HS-27A (cell line): ENCODE results near the gene CAMK1D.
A peak's percentile ranks its signal among the peaks of the same experiment; 100 is the strongest.

ENCODE experiments used
- DNase-seq: peaks from one replicate; pipeline ENCODE4 v3.0.0-alpha.2; 2012; ENCODE audit warnings: low read depth, missing footprints

The CAMK1D gene

GRCh38 chr10:12403119-12403518 is 53.8 kb downstream of the CAMK1D start:
- no peak for DNase-seq

- DNase-seq, result no peak
Observed at GRCh38 chr10:12405342-12406320, 56.3 kb downstream of the CAMK1D start.

DNA sequence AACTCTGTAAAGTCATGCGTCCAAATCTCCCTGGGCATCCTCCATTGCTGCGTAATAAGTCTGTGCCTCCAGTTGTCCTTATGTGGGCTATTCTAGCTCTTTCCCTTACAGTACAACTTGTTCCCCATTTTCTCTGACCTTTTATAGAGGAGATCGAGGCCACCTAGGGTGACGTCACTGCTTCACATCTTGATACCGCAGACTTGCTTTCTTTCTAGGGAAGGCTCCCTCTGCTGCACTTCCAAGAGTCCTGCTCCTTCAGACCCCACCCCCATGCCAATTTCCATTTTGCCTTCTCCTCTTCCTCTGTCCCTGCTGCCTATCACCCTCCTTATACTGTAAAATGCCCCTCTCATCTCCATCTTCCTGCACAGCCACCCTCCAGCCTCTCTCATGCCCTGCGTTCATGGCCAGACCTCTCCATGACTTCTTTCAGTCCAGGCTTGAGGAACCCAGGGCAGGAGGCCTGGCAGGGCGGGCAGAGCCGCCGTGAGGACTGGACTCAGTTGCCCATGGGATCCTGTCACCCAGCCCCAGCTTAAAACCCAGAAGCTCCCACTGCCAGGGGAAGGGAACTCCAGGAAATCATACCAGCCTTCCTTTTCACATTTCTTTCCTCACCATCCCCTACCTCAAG is 57.5 kb downstream of the CAMK1D start:
- DNase-seq, result no peak

- DNase-seq, result no peak
Observed at GRCh38 chr10:12408472-12408871, 59.1 kb downstream of the CAMK1D start.

DNA sequence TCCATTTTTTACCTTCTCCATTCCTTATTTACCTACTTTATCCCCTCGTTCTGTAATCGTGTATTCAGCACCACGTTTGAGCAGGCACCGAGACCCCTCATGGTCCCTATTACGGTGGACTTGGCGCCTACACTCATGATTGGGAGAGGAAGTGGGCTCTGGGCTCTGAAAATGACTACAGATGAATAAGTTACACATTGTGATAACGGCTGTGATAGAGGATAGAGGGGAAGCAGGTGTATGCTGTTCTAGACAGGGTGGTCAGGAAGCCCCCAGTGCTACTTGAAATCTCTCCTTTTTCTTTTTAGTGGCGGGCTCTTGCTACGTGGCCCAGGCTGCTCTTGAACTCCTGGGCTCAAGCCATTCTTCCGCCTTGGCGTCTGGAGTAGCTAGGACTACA is 59.8 kb downstream of the CAMK1D start:
- DNase-seq, result no peak

GRCh38 chr10:12409613-12410012 is 60.3 kb downstream of the CAMK1D start:
- DNase-seq, result no peak

- no peak for DNase-seq
Observed at GRCh38 chr10:12412666-12413368, 63.5 kb downstream of the CAMK1D start.

- no peak for DNase-seq
Observed at GRCh38 chr10:12413369-12413711, 64.0 kb downstream of the CAMK1D start.

- no peak for DNase-seq
Observed at GRCh38 chr10:12414278-12414989, 65.1 kb downstream of the CAMK1D start.

GRCh38 chr10:12416344-12417050 is 67.2 kb downstream of the CAMK1D start:
- DNase-seq, result no peak

- DNase-seq, result no peak
Observed at GRCh38 chr10:12417331-12417730, 68.0 kb downstream of the CAMK1D start.

DNA sequence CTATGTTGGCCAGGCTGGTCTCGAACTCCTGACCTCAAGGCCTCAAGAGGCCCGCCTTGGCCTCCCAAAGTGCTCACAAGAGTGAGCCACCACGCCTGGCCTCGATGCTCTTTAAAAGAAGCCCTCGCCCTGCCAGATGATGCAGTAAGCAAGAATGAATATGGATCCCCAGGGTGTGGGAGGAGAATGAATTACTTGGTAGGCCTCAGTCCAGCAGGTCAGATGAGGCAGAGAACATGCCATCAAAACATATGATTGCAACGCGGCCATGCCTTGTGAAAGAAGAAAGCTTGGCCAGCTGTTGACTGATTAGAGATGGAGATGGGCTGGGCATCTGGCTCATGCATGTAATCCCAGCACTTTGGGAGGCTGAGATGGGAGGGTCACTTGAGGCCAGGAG is 68.7 kb downstream of the CAMK1D start:
- no peak for DNase-seq

DNA sequence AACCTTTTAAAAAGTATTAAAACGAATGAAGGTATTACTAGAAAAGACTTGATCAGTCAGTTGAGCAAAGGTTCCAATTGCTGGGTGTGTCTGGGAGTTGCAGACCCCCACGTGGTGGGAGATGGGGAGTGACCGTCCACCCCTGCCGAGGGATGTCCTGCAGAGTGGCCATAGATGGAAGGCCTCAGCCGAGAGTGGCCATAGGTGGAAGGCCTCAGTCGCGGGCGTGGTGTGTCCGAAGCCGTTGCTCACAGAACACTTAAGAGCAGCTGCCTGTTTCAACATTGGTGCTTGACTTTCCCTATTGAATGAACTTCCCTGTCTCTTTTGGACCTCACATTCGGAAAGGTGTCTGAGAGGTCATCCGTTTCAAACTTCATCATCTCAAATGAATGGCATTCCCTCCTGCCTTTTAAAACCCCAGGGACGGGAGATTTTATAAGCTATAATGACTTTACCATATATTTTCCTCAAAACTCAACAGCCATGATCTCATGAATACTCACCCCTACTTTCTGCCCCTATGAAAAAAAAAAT is 69.4 kb downstream of the CAMK1D start:
- no peak for DNase-seq

DNA sequence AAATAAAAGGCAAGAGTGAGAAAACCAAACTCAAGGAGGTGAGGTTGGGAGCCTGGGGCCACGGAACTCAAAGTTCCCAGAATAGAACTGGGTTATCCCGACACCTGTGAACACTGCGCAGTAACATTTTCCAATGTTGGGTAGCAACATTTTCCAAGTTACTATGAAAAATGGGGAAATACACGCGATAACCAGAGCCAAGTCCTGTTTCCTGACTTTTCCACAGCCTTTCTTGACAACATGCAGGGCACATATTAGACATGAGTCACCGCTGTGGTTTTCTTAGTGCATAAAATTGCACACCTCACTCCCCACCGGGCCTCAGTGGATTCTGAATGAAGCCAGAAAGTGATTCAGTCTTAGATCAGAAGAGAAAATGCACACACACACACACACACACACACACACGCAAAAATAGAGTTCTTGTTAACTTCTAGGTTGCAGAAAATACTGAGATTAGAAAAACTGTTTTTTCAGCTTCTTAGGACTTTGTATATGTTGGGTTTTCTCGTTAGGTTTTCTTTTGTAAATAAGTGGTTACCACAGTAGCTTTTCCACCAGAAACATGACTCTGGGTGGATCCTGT is 70.0 kb downstream of the CAMK1D start:
- DNase-seq, result peak; percentile 43

DNA sequence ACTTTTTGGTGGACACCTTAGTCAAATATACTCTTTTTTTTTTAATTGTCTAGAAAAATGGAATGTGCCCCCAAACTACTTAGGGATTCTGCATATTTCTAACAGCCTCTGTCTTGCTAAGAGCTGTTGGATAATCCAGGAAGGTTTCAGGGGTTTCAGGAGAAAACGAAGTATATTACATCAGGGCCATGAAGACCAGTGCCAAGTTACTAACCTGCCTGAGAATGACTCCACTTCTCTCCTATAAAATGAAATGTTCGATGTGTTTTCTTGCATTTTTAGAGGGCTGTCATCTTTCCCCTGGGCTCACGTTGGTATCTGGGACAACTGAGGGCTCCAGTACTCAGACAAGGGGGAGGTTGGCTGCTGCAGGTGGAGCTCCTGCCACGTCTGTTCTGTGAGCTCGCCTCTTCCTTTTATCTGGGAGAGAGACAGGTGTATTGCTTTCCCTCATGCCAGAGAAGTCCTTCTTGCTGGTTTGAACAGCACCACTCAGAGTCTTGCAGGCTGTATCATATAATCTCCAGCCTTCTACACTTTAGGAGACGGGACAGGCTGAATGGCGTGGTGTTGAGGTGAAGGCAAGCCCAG is 71.3 kb downstream of the CAMK1D start:
- DNase-seq, result no peak

DNA sequence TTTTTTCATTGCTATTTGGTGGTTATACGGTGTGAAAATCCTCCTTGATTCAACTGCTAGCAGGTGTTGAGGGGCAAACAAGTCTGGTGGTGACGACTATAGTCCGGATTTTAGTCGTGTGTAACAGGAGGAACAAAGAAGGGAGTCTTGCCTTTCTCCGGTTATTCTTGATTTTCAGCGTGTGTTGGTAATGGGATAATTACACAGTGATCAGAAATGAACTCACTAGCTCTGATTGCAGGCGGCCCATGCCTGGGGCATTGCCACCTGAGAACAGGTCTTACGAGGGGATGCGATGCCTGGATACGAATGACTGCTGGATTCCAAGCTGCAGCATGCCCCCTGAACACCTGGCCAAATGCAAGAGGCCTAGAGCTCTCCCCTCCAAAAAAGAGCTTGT is 72.8 kb downstream of the CAMK1D start:
- DNase-seq, result no peak

DNA sequence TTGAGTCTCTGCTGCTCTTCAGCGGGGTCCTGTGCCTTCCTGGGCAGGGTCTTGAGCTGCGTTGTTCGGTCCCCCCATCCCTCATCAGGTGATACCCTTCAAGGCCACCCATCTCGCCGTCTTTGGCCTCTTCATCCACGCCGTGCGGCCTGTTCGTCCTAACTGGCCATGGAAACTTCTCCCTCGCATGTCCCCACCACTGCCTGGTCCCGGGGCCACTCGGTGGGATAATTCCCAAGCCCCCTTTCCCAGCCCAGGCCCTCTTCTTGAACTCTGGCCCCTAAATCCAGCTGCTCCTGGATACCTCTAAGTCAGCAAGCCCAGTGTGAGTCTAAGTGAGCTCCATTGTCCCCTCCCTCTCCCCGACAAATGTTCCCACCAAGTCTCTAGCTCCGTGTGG is 74.5 kb downstream of the CAMK1D start:
- no peak for DNase-seq

DNA sequence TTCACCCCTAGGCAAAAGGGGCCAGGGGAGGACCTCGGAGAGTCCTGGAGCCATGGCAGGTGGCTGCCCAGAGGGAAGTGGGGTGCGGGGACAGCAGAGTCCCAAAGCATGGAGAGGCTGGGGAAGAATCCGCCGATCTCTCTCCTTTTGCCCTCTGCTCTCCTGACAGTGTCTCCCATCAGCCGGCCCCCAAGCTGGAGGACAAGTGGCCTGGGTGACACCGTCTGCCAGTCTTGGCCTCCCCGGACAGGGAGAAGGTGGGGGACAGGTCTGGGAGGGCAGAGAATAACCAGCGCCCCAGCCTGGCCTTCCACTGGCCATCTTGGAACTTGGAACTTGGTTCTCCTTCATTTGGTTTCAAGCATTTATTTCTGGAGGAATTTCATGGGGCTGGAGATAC is 77.9 kb downstream of the CAMK1D start:
- DNase-seq, result no peak

GRCh38 chr10:12428447-12429135 is 79.2 kb downstream of the CAMK1D start:
- DNase-seq, result no peak

- no peak for DNase-seq
Observed at GRCh38 chr10:12430406-12430982, 81.1 kb downstream of the CAMK1D start.
